ENCODE results near the gene PAWR. TPM values are rescaled to one million over a fixed set of nuclear protein-coding genes. Genes with fewer than 3 reads are reported as not detected.
A peak's percentile ranks its signal among the peaks of the same experiment; 100 is the strongest.

The PAWR gene
- total and polyA plus RNA-seq, 2 experiments from 2014 or later, result 149 to 180 TPM

DNA sequence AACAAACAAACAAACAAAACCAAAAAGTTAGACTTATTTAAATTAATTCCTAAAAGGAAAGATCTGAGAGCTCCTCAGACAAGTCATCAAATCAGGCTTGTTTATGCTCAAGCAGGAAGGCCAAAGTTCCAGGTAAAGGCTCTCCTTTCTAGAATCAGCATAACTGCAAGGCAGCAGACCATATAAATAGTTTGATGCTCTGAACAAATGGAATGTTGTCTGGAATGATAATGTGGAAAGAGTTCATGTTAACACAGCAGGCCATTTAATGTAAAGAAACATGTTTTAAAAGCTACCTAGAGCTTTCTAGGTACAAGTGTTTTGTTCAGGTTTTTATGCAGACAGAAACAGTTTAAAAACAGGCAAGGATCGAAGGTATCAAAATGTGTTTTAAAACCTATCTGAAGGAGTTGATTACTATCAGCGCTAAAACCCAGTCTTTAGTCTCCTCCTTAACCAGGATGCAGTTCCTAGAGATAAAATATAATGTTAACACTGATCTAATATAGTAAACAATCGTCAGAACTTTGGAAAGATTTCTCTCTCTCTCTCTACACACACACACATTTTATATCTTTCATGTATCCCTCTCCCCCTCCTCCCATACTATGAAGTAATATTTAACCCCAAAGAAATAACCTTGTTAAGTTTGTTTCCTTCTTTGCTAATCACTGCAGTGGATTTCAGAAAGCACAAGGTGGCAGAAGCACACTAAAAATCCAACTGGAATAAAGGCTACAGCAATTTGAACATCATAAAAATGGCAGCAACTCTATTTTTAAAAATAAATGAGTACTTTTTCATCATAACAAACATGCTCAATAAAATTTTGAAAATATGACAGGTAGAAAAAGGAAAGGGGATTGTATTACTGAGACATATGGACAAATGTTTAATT lies 135.5 kb downstream of the PAWR start:
- peaks cover 42% of the 10 kb centered on the region for H3K4me1 Mint-ChIP-seq
- ATAC-seq (no peak), DNase-seq (ENCODE audit: low spot score) (peak; percentile 44)
- Histone ChIP-seq H3K36me3 (ENCODE audit: insufficient read depth) (peaks cover 6% of the 10 kb centered on the region; the same call in 1 of the 2 replicates), H3K79me2 (replicated peaks; ENCODE audit: insufficient read depth) (0 out of 2 replicates have a peak, but pooled peaks cover under 1% of the 10 kb centered on the region), H3K4me2 (no peak overlapping the region), H3K27me3 (ENCODE audit: insufficient read depth) (no peaks in the 10 kb centered on the region), H3F3A (replicated peaks; ENCODE audit: low read depth) (peaks cover 4% of the 10 kb centered on the region; the same call in 1 of the 2 replicates), H3K9me2 (ENCODE audit: insufficient read depth) (no peaks in the 10 kb centered on the region), H3K4me3 (no peak overlapping the region), H3K27ac (ENCODE audit: low read depth) (peak overlapping the region; percentile 13; the same call in 1 of the 2 replicates), H2AFZ (no peak overlapping the region), H3K4me1 (ENCODE audit: insufficient read depth) (peaks cover 43% of the 10 kb centered on the region), H4K20me1 (replicated peaks; ENCODE audit: insufficient read depth) (no peaks in the 10 kb centered on the region)
- H3K27me3 Mint-ChIP-seq (ENCODE audit: insufficient read depth, low read depth, poor library complexity), result peaks cover 4% of the 10 kb centered on the region
- TF ChIP-seq CREB1 (CRISPR knock-in tag; IDR thresholded peaks at IDR 0.05; ENCODE audit: low read depth), result no peak
- TF ChIP-seq, protein P1, sequence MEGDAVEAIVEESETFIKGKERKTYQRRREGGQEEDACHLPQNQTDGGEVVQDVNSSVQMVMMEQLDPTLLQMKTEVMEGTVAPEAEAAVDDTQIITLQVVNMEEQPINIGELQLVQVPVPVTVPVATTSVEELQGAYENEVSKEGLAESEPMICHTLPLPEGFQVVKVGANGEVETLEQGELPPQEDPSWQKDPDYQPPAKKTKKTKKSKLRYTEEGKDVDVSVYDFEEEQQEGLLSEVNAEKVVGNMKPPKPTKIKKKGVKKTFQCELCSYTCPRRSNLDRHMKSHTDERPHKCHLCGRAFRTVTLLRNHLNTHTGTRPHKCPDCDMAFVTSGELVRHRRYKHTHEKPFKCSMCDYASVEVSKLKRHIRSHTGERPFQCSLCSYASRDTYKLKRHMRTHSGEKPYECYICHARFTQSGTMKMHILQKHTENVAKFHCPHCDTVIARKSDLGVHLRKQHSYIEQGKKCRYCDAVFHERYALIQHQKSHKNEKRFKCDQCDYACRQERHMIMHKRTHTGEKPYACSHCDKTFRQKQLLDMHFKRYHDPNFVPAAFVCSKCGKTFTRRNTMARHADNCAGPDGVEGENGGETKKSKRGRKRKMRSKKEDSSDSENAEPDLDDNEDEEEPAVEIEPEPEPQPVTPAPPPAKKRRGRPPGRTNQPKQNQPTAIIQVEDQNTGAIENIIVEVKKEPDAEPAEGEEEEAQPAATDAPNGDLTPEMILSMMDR (conservative IDR thresholded peaks at IDR 0.05; ENCODE audit: low read depth in 2 of 2), result peak; percentile 61 to 66
- peak overlapping the region; percentile 21; the same call in 1 of the 2 replicates for H3K27ac Mint-ChIP-seq
- H3K4me3 Mint-ChIP-seq, result no peak overlapping the region
- peaks cover 28% of the 10 kb centered on the region for H3K9me3 Mint-ChIP-seq
- H3K36me3 Mint-ChIP-seq (ENCODE audit: low read depth), result peaks cover 71% of the 10 kb centered on the region

DNA sequence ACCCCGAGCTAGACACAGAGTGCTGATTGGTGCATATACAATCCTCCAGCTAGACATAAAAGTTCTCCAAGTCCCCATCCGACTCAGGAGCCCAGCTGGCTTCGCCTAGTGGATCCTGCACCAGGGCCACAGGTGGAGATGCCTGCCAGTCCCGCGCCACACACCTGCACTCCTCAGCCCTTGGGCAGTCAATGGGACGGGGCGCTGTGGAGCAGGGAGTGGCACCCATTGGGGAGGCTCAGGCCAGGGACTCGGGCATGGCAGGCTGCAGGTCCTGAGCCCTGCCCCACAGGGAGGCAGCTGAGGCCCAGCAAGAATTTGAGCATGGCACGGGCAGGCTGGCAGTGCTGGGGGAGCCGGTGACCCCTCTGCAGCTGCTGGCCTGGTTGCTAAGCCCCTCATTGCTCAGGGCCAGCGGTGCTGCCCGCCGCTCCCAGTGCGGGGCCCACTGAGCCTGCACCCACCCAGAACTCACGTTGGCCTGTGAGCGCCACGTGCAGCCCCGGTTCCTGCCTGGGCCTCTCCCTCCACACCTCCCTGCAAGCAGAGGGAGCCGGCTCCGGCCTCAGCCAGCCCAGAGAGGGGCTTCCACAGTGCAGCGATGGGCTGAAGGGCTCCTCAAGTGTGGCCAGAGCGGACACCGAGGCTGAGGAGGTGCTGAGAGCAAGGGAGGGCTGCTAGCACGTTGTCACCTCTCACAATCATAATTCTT lies 136.7 kb downstream of the PAWR start:
- no peaks in the 10 kb centered on the region for H4K20me1 ChIP-seq (replicated peaks; ENCODE audit: insufficient read depth)
- no peak overlapping the region for H3K27ac Mint-ChIP-seq
- H3K27me3 ChIP-seq (ENCODE audit: insufficient read depth), result no peaks in the 10 kb centered on the region
- peaks cover 61% of the 10 kb centered on the region for H3K36me3 Mint-ChIP-seq (ENCODE audit: low read depth)
- peaks cover 20% of the 10 kb centered on the region for H3K9me3 Mint-ChIP-seq
- peaks cover 51% of the 10 kb centered on the region for H3K4me1 ChIP-seq (ENCODE audit: insufficient read depth)
- no peaks in the 10 kb centered on the region for H3K79me2 ChIP-seq (replicated peaks; ENCODE audit: insufficient read depth)
- peaks cover 2% of the 10 kb centered on the region for H3K27me3 Mint-ChIP-seq (ENCODE audit: insufficient read depth, low read depth, poor library complexity)
- H3K4me1 Mint-ChIP-seq, result peaks cover 51% of the 10 kb centered on the region
- DNase-seq (ENCODE audit: low spot score) (no peak), ATAC-seq (no peak)
- H3K4me2 ChIP-seq, result no peak overlapping the region
- H3K36me3 ChIP-seq (ENCODE audit: insufficient read depth), result peaks cover 4% of the 10 kb centered on the region; the same call in 1 of the 2 replicates
- no peak overlapping the region for H3K4me3 ChIP-seq
- H3K9me2 ChIP-seq (ENCODE audit: insufficient read depth), result no peaks in the 10 kb centered on the region
- H3F3A ChIP-seq (replicated peaks; ENCODE audit: low read depth), result peaks cover 3% of the 10 kb centered on the region; the same call in 1 of the 2 replicates
- H2AFZ ChIP-seq, result no peak overlapping the region
- H3K4me3 Mint-ChIP-seq, result no peak overlapping the region
- no peak overlapping the region for H3K27ac ChIP-seq (ENCODE audit: low read depth)
- TF ChIP-seq, protein P2, sequence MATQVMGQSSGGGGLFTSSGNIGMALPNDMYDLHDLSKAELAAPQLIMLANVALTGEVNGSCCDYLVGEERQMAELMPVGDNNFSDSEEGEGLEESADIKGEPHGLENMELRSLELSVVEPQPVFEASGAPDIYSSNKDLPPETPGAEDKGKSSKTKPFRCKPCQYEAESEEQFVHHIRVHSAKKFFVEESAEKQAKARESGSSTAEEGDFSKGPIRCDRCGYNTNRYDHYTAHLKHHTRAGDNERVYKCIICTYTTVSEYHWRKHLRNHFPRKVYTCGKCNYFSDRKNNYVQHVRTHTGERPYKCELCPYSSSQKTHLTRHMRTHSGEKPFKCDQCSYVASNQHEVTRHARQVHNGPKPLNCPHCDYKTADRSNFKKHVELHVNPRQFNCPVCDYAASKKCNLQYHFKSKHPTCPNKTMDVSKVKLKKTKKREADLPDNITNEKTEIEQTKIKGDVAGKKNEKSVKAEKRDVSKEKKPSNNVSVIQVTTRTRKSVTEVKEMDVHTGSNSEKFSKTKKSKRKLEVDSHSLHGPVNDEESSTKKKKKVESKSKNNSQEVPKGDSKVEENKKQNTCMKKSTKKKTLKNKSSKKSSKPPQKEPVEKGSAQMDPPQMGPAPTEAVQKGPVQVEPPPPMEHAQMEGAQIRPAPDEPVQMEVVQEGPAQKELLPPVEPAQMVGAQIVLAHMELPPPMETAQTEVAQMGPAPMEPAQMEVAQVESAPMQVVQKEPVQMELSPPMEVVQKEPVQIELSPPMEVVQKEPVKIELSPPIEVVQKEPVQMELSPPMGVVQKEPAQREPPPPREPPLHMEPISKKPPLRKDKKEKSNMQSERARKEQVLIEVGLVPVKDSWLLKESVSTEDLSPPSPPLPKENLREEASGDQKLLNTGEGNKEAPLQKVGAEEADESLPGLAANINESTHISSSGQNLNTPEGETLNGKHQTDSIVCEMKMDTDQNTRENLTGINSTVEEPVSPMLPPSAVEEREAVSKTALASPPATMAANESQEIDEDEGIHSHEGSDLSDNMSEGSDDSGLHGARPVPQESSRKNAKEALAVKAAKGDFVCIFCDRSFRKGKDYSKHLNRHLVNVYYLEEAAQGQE (IDR thresholded peaks at IDR 0.05; ENCODE audit: unreplicated experiment), result no peak
- TF ChIP-seq ZNF331 (CRISPR knock-in tag; IDR thresholded peaks at IDR 0.05; ENCODE audit: low read depth) (no peak), JUNB (IDR thresholded peaks at IDR 0.05; ENCODE audit: unreplicated experiment) (no peak), POLR2AphosphoS5 (IDR thresholded peaks at IDR 0.05; ENCODE audit: low read depth) (no peak), STAT1 (IDR thresholded peaks at IDR 0.05; ENCODE audit: unreplicated experiment) (no peak), ZNF114 (CRISPR knock-in tag; IDR thresholded peaks at IDR 0.05) (no peak), EZH2 (IDR thresholded peaks at IDR 0.05; ENCODE audit: low read depth, unreplicated experiment) (no peak), NANOG (IDR thresholded peaks at IDR 0.05; ENCODE audit: borderline replicate concordance) (no peak), EZH2phosphoT487 (IDR thresholded peaks at IDR 0.05; ENCODE audit: unreplicated experiment) (no peak)
- TF ChIP-seq, protein P1 (conservative IDR thresholded peaks at IDR 0.05; ENCODE audit: low read depth in 2 of 2), result no peak
